ENCODE results near the gene TMTC4.
"Not testable (repeated sequence)": the region's sequence is repeated elsewhere in the genome, so short reads cannot be mapped to it uniquely, and the experiment has no call there.

The TMTC4 gene, protein sequence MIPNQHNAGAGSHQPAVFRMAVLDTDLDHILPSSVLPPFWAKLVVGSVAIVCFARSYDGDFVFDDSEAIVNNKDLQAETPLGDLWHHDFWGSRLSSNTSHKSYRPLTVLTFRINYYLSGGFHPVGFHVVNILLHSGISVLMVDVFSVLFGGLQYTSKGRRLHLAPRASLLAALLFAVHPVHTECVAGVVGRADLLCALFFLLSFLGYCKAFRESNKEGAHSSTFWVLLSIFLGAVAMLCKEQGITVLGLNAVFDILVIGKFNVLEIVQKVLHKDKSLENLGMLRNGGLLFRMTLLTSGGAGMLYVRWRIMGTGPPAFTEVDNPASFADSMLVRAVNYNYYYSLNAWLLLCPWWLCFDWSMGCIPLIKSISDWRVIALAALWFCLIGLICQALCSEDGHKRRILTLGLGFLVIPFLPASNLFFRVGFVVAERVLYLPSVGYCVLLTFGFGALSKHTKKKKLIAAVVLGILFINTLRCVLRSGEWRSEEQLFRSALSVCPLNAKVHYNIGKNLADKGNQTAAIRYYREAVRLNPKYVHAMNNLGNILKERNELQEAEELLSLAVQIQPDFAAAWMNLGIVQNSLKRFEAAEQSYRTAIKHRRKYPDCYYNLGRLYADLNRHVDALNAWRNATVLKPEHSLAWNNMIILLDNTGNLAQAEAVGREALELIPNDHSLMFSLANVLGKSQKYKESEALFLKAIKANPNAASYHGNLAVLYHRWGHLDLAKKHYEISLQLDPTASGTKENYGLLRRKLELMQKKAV

DNA sequence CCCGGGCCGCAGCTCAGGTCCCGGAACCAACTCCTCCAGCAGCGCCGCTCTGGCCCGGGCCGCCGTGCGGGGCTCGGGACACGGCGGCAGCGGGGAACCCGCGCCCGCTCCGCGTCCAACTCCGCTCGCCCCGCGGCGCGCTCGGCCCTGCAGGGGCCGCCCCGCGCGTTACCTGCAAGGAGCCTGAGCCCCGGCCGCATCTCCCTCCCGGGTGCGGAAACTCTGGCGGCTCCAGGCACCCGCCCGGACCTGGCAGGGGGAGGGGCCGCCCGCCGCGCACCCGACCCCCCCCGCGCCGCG is at the start of gene TMTC4:
Gene TMTC4, minus strand, starts transcription at position 224 of the 300 bp plus-strand sequence. CDS start 4,433 bp downstream, outside the sequence.
- DNase-seq (ENCODE audit: low read depth) = no peak

DNA sequence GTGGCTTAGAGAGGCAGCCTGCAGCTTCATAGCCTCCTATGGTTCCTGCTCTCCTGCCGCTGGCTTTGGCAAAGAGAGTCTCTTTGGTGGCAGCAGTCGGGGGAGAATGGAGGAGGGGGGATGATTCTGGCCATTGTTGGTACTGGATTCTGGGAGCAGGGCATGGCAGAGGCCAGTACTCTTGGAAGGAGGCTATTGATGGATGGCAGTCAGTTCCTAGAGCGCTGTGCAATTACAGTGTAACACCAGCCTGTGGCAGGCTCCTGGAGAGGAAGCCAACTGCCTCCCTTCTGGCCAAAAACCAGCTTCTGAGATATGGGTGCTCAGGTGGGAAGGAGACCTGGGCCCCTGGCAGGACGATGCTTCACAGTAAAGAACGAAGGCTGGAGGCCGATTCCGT is 47.9 kb upstream of the TMTC4 start:
- DNase-seq (ENCODE audit: low read depth) = no peak

DNA sequence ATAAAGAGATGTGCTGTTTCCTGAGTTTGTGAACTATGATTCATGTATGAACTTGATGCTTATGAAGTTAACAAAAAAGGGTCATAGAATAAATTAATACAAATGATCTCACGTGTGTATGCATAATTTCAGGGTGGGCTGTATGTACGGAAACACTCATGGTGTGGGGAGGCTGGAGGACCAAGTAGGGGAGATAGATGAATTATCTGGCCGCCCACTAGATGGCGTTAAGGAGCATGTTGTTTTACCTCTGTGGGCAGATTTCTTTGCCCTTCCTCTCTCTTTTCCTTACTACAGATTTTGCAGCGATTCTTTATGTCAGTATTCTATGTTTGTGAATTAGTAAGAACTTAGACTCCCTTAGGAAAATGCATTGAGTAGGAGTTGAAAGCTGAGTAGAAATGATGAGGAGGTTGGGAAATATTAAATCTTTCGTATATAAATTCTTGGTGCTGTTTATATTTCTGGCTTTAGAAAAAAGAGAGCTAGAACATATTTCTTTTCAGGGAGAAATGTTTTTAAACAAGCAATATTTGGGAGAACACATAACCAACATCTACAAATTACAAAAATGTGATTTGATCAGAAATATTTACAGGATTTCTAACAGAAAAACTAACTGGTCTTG is 47.4 kb upstream of the TMTC4 start:
- peak; percentile 23 for DNase-seq (ENCODE audit: low read depth)

DNA sequence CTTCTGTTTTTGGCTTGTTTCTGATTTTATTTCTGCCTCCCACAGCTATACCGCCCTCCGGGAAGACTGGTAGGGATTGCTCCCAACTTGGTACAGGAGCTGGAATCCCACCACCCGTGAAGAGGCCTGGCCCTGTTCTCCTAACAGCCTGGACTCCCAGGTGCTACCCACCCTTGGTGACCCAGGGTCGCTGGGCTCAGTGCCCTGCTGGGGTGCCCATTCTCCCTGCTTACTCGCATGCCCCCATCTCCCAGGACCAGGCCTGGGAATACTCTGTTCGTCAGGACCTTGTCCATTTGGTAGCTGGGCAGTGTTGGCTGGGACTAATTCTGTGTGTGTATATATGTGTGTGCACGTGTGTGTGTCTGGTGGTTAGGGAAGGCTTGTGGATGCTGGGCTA is 41.0 kb upstream of the TMTC4 start:
- DNase-seq (ENCODE audit: low read depth) = no peak

DNA sequence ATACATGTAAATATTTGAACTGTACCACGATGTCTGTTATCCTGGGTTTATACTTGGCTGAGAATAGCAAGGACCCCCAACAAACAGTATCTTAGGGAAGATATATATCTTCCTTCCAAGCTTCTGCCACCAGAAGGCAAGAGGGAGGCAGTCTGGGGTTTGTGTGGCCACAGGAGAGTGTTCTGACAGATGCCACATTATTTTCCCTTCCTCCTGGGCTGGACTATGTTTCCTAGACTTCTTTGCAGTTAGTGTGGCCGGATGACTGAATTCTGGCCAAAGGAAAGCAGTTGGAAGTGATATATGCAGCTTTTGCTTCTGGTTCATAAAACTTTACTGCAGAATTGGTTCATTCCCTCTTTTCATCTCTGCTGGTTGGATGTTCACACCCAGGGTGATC is 39.9 kb upstream of the TMTC4 start:
- DNase-seq (ENCODE audit: low read depth) = no peak

DNA sequence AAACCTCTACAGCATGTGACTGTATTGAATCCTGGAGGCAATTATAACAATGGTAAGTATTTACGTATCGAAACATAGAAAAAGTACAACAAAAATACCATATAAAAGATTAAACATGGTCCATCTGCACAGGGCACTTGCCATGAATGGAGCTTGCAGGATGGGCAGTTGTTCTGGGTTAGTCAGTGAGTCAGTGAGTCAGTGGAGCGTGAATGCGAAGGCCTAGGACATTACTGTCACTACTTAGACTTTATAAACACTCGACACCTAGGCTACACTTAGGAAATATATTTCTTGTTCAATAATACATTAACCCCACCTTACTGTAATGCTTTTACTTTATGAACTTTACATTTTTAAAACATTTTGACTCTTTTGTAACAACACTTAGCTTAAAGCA is 35.6 kb upstream of the TMTC4 start:
- no peak for DNase-seq (ENCODE audit: low read depth)

DNA sequence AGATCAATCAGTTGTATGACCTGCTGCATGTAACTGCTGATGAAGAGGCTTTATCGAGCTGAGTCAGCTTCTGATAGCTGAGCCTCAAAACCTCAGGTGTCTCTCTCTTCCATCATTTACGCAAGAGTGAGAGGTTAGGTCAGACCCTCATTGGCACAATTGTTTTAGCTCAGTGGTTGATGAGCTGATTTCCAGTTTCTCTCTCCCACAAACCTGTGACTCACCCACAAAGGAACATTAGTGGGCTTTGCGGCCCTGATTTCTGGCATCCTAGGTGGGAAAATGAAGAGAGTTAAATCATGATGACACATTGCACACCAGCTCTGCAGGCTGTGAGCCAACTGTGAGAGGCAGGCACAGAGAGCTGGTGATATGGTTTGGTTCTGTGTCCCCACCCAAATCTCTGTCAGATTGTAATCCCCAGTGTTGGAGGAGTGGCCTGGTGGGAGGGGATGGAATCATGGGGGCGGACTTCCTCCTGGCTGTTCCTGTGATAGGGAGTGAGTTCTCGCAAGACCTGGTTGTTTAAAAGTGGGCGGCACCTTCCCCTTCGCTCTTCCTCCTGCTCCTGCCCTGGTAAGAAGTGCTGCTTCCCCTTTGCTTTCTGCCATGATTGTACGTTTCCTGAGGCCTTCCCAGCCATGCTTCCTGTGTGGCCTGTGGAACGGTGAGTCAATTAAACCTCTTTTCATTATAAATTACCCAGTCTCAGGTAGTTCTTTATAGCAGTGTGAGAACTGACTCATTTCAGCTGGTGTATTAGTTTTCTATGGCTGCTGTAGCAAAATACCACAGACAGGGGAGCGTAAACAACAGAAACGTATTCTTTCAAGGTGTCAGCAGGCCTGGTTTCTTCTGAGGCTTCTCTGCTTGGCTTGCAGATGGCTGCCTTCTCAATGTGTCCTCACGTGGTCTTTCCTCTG is 33.5 kb upstream of the TMTC4 start:
- no peak for DNase-seq (ENCODE audit: low read depth)

DNA sequence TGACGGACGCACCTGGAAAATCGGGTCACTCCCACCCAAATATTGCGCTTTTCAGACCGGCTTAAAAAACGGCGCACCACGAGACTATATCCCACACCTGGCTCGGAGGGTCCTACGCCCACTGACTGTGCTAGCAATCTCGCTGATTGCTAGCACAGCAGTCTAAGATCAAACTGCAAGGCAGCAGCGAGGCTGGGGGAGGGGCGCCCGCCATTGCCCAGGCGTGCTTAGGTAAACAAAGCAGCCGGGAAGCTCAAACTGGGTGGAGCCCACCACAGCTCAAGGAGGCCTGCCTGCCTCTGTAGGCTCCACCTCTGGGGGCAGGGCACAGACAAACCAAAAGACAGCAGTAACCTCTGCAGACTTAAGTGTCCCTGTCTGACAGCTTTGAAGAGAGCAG is 23.7 kb upstream of the TMTC4 start:
- not testable (repeated sequence) for DNase-seq (ENCODE audit: low read depth)

DNA sequence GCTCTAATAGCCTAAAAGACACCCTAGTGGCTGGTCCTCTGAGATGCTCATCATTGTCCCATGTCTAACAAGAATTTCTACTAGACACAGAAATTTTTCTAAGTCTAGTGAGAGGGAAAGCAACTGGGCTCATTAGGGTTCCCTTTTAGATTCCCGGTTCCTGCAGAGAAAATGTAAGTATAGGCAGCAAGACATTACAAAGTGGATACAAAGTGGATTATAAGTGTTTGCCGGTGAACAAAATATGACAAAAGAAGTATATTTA is 20.8 kb upstream of the TMTC4 start:
- no peak for DNase-seq (ENCODE audit: low read depth)

DNA sequence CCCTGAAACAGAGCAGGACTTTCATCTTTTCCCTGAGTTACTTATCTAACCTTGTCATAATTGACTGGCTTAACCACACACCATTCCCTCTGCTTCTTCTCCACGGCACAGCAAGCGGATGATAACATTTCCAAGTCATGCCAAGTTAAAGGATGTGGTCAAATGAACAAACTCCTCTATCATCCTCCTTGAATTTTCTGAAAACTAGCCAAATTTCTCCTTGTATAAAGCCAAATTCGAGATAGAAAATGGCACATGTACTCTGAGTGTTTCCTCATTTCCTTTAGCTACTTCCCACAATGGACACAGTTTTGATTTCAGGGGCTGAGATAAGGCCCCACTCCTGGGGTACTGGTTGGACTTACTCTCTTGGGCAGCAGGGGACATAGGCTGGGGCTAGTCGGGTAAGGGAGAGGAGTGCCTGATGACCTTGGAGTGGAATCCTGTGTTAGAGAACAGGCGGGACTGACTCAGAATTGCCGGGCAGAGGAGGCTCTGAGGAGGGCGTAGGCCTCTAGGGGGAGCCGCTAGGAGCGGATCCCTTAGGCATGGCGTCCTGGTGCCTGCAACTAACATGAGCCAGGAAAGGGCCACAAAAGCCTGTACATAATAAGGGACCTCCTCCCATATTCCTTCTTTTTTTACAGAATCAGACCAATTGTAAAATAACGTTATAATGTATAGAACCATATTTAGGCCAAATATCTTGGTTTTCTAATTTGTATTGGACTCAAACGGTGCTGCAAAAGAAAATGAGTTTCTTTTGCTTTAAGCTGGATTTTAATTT is 20.3 kb upstream of the TMTC4 start:
- DNase-seq (ENCODE audit: low read depth) = peak; percentile 12

DNA sequence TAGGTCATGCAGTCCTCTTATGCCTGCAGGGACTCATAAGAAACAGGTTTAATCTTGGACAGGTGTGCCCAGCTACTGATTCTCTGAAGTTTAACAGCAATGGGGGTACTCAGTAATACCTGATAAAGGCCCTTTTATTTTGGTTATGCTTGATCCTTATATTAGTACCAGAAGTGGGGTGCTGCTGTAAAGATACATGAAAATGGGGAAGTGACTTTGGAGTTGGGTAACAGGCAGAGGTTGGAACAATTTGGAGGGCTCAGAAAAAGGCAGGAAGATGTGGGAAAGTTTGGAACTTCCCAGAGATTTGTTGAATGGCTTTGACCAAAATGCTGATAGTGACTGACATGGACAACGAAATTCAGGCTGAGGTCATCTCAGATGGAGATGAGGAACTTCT is 14.6 kb upstream of the TMTC4 start:
- DNase-seq (ENCODE audit: low read depth) = no peak

DNA sequence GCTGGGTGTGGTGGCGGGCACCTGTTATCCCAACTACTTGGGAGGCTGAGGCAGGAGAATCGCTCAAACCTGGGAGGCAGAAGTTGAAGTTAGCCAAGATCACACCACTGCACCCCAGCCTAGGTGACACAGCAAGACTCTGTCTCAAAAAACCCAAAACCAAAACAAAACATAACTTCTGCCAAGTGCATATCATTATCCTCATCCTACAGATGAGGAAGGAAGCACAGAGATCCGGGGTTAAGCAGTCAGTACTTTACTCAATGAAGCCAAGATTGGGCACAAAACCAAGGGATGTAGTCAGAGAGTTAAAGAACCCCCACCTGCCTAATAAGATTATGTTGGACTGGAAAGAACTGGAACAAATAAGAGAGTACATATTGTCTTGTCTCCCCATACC is 5.5 kb upstream of the TMTC4 start:
- DNase-seq (ENCODE audit: low read depth) = no peak

DNA sequence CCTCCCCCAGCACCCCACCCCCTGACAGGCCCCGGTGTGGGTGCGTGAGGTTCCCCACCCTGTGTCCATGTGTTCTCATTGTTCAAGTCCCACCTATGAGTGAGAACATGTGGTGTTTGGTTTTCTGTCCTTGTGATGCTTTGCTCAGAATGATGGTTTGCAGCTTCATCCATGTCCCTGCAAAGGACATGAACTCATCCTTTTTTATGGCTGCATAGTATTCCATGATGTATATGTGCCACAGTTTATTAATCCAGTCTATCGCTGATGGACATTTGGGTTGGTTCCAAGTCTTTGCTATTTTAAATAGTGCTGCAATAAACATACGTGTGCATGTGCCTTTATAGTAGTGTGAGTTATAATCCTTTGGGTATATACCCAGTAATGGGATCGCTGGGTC is 2.5 kb upstream of the TMTC4 start:
- DNase-seq (ENCODE audit: low read depth) = not testable (repeated sequence)

DNA sequence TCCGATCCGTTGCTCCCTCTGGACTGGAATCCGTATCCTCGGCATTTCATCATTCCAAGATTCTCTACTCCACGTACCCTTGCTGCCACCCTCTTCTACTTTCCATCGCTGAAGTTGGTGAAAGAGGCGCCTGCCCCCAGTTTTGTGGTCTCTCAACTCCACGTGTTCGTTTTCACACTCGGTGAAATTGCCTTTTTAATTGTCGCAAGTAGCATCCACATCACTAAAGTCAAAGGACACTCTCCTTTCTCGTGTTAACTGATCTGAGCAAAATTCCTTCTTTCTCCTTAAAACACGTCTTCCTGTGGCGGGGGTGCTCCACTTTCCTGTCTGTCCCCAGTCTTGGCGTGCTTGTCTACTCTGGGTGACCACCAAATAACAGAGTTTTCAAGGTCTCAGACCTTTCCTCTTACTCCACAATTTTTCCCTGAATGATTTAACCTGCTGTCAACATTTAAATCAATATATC is 1.1 kb upstream of the TMTC4 start:
- DNase-seq (ENCODE audit: low read depth) = no peak

DNA sequence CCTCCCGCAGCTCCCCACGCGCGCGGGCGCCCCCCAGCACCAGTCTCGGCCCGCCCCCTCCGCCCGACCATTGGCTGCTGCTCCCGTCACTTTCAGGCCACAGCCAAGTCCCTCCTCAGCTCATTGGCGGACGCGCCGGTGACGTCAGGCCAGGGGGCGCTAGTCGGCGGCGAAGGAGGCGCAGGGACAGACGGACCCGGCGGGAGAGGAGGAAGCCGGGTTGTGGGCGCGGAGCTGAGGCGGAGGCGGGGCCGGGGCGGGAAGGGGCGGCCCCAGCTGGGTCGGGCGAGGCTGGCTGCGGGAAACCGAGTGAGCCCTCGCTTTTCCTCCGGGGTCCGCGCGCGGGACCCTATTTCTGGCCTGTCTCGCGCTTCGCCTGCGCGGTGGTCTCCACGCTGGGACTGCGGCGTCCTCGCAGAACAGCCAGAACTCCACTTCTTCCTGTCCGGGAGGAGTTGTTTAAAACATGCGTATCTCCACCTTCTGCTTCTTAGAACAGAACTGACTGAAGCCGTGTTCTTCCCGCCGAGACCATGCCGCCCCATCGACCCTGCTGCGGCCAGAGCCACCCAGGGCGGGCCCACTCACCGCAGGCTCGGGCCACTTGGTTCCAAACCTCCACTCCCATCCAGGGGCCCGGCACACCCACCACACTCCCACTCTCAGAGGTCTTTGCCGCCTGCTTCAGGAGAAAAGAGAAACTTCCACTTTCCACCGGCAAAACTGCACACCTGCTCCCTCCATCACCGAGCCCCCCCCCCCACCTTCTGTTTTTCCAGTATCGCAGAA is 471 bp upstream of the TMTC4 start:
- DNase-seq (ENCODE audit: low read depth) = peak; percentile 98

DNA sequence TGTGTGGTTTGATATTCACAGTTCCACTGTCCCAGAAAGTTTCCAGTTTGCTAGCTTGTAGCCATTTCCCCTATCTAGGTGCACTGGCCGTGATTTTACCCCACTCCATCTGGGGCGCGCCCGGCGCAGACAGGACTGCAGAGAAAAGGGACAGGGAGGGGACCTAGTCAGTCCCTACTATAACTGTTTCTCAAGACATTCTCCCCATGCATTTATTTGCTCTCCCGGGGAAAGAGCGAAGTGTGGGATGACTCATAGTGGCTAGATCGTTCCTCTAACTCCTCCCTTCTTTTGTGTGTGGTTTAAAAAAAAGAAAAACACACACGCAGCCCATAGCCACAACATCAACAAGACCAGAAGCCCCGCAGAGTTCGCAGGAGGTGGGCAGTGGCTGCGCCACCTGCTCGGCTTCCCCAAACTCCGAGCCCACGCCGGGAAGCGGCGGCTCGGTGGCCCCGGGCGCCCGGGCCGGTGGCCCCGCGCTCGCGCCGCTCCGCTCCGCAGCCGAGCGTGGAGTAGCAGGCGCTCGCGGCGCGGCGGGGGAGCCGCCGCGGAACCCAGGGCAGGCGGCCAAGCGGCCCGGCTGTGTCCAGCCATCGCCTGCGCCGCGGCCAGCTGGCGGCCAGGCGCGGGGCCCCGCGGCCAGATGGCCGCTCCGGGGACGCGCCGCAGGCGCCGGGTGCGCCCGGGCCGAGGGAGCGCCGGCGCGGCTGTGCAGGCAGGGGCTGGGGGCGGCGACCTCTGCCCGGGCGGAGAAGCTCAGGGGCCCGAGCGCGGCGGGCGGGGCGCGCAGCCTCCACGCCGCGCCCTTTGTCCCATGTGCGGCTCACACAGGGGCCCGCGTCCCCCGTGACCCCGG is 653 bp downstream of the TMTC4 start:
- DNase-seq (ENCODE audit: low read depth) = peak; percentile 79

DNA sequence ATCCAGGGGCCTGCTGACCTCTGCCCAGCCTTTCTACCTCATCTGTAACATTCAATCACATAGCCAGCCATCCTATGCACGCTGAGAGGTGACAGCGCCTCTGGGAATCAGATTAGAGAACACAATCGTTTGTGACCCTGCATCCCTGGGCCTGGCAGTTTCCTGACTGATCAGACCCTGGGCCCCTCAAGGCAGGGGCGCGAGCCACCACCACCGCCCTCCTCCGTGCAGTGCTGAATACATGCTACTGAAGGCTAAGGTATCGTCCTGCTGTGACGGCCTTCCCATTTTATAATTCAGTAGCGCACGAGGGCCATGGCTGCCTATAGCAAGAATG is 1.3 kb downstream of the TMTC4 start:
- DNase-seq (ENCODE audit: low read depth) = no peak

DNA sequence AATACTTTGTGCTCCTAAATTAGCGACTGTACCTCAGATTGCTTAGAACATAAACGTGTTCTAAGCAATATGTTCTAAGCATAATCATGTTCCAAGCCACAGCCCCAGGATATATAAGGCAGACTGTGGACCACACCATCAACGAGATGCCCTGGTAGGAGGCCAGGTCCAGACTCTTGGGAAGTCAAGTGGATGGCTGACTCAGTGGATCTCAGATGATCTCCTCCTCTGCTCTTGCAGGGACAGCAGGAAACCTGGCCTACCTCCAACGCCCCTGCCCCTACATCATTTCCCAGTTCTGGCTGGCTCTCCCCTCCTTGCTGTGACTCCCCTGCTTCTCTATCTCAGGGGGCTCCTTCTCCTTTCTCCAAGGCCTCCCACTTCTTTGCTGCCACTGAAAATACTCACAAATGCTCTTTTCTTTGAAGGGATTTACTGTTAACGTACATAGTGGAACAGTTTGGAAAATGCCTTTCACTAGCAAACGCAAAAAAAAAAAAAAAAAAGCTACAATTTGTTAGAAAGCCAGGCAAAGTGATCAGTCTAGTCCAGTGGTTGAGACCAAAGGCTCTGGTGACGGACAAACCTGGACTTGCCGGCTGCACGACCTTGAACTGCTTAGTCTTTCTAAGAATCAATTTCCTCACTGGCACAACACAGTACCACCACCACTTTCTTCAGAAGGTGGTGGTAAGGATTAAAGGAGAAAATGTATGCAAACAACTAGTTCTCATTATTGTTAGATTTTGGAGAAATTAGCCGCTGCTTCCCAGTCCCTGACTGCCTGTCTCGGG is 3.0 kb downstream of the TMTC4 start:
- no peak for DNase-seq (ENCODE audit: low read depth)

DNA sequence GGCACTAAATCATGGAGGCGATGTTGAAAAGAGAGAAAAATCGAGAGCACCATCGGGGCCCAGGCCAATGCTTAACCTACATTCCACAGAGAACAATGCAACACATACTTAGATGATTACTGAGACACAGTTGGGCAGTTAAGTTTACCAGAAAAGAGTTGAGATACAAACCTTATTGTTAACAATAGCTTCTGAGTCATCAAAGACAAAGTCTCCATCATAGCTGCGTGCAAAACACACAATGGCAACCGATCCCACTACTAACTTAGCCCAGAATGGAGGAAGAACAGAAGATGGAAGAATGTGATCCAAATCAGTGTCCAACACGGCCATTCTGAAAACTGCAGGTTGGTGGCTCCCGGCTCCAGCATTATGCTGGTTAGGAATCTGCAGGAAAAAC is 6.2 kb downstream of the TMTC4 start:
- DNase-seq (ENCODE audit: low read depth) = no peak
